H1 (cell line): ENCODE results near the gene VGF. TPM values are rescaled to one million over a fixed set of nuclear protein-coding genes. Genes with fewer than 3 reads are reported as not detected.
A peak's percentile ranks its signal among the peaks of the same experiment; 100 is the strongest.

Experiments used
- CTCF ChIA-PET: fragments of 300-600 bp; sonication (Branson Sonifier 250); formaldehyde crosslinking; loops from one replicate; lab custom pipeline; 2021; ENCODE audit not compliant: partially characterized antibody; lab: Charles Lee
- POLR2A ChIA-PET: fragments of 300-600 bp; sonication (Branson Sonifier 250); formaldehyde crosslinking; loops from one replicate; lab custom pipeline; 2021; ENCODE audit warnings: inconsistent platforms; ENCODE audit not compliant: partially characterized antibody; lab: Charles Lee
- DNase-seq, 2 experiments: peaks; one replicate each; pipeline versions ENCODE4 v3.0.0 to v3.0.0-alpha.2; 2010 to 2022; ENCODE audit warnings: low spot score in 2 of 2, low read depth in 1 of 2, mixed read lengths in 1 of 2
- FAIRE-seq: peaks from 2 replicates; lab custom pipeline; 2011; peaks lifted over from hg19 to GRCh38; lab: Jason Lieb, UNC
- H2AFZ ChIP-seq: 2 replicates; pipeline ENCODE4 v1.8.1; 2012; ENCODE audit warnings: low read length, inconsistent platforms
- H2AK5ac ChIP-seq: 2 replicates; pipeline ENCODE4 v1.6.1; 2013; ENCODE audit warnings: low read depth, low read length
- H2BK120ac ChIP-seq: replicated peaks from 2 replicates; pipeline ENCODE3; 2013; ENCODE audit warnings: low read depth, low read length, inconsistent platforms
- H2BK12ac ChIP-seq: 2 replicates; pipeline ENCODE4 v1.6.1; 2013; ENCODE audit warnings: low read depth, low read length
- H2BK15ac ChIP-seq: 2 replicates; pipeline ENCODE4 v1.6.1; 2013; ENCODE audit warnings: low read length
- H2BK20ac ChIP-seq: 2 replicates; pipeline ENCODE4 v1.6.1; 2013; ENCODE audit warnings: low read length
- H2BK5ac ChIP-seq: 2 replicates; pipeline ENCODE4 v1.6.1; 2013; ENCODE audit warnings: low read depth, low read length
- H3K14ac ChIP-seq: 2 replicates; pipeline ENCODE4 v1.6.1; 2013; ENCODE audit warnings: inconsistent platforms; ENCODE audit not compliant: insufficient read length
- H3K18ac ChIP-seq: 2 replicates; pipeline ENCODE4 v1.6.1; 2013; ENCODE audit warnings: low read length; ENCODE audit errors: extremely low read depth
- H3K23ac ChIP-seq: 2 replicates; pipeline ENCODE4 v1.6.1; 2013; ENCODE audit warnings: inconsistent platforms; ENCODE audit not compliant: insufficient read length
- H3K23me2 ChIP-seq: 2 replicates; pipeline ENCODE4 v1.6.1; 2013; ENCODE audit warnings: low read depth, low read length
- H3K27ac ChIP-seq: 2 replicates; pipeline ENCODE4 v1.6.1; 2011; ENCODE audit warnings: low read depth, low read length, inconsistent platforms
- H3K27me3 ChIP-seq, 4 experiments: replicated peaks in 1 of 4; 1 replicate in 1 of 4; 2 replicates in 3 of 4; pipeline versions ENCODE4 v1.6.1 to v1.8.1; 2011 to 2013; ENCODE audit warnings: low read length in 3 of 4, mild to moderate bottlenecking in 3 of 4, inconsistent platforms in 2 of 4, mixed read lengths in 2 of 4, moderate library complexity in 1 of 4; ENCODE audit not compliant: control insufficient read depth in 3 of 4, insufficient read depth in 3 of 4; ENCODE audit errors: extremely low read depth in 1 of 4
- H3K36me3 ChIP-seq, 4 experiments: 2 replicates each; pipeline versions ENCODE4 v1.6.1 to v1.8.1; 2011 to 2013; ENCODE audit warnings: mild to moderate bottlenecking in 4 of 4, low read length in 3 of 4, moderate library complexity in 2 of 4, control low read depth in 1 of 4, inconsistent platforms in 1 of 4; ENCODE audit not compliant: insufficient read depth in 4 of 4, control insufficient read depth in 2 of 4
- H3K4ac ChIP-seq: replicated peaks from 2 replicates; pipeline ENCODE3; 2013; ENCODE audit warnings: low read length, low read depth, mixed read lengths, inconsistent platforms; ENCODE audit not compliant: insufficient read length
- H3K4me1 ChIP-seq, 4 experiments: replicated peaks in 1 of 4; 1 replicate in 1 of 4; 2 replicates in 3 of 4; pipeline versions ENCODE4 v1.6.1 to v1.8.1; 2011 to 2013; ENCODE audit warnings: low read length in 3 of 4, inconsistent platforms in 2 of 4, mixed read lengths in 1 of 4; ENCODE audit not compliant: insufficient read depth in 4 of 4, control insufficient read depth in 3 of 4
- H3K4me2 ChIP-seq, 2 experiments: 2 replicates each; pipeline versions ENCODE4 v1.6.1 to v1.8.1; 2011 to 2013; ENCODE audit warnings: low read depth in 2 of 2, low read length in 2 of 2, control low read depth in 1 of 2, inconsistent platforms in 1 of 2, mild to moderate bottlenecking in 1 of 2; ENCODE audit not compliant: insufficient read depth in 1 of 2
- H3K4me3 ChIP-seq, 4 experiments: fragments of 200-600, 300-600 bp in 1 of 4; sonication (generic), shearing (Covaris generic), sonication (Bioruptor Twin) in 1 of 4; 2 replicates each; pipeline versions ENCODE4 v1.5.1 to v1.8.1; 2011 to 2016; ENCODE audit warnings: low read length in 4 of 4, low read depth in 3 of 4, control low read depth in 2 of 4, inconsistent platforms in 2 of 4, mild to moderate bottlenecking in 2 of 4, mixed read lengths in 1 of 4, moderate library complexity in 1 of 4; ENCODE audit not compliant: insufficient read depth in 2 of 4; ENCODE audit errors: extremely low read depth in 1 of 4
- H3K56ac ChIP-seq: replicated peaks from 2 replicates; pipeline ENCODE3; 2013; ENCODE audit warnings: low read depth, mild to moderate bottlenecking, mixed read lengths, low read length, inconsistent platforms; ENCODE audit not compliant: insufficient read length
- H3K79me1 ChIP-seq: 2 replicates; pipeline ENCODE4 v1.6.1; 2013; ENCODE audit warnings: low read depth, low read length, control low read depth
- H3K79me2 ChIP-seq, 2 experiments: 2 replicates each; pipeline versions ENCODE4 v1.6.1 to v1.8.1; 2012 to 2013; ENCODE audit warnings: low read length in 2 of 2, mild to moderate bottlenecking in 2 of 2, inconsistent platforms in 1 of 2; ENCODE audit not compliant: insufficient read depth in 2 of 2, control insufficient read depth in 1 of 2
- H3K9ac ChIP-seq, 4 experiments: replicated peaks in 1 of 4; 1 replicate in 1 of 4; 2 replicates in 3 of 4; pipeline versions ENCODE4 v1.6.1 to v1.8.1; 2011 to 2013; ENCODE audit warnings: low read depth in 3 of 4, low read length in 3 of 4, control low read depth in 2 of 4, mild to moderate bottlenecking in 2 of 4, moderate library complexity in 2 of 4, inconsistent platforms in 1 of 4; ENCODE audit errors: extremely low read depth in 1 of 4
- H3K9me3 ChIP-seq, 2 experiments: 2 replicates each; pipeline versions ENCODE4 v1.6.1 to v1.8.1; 2012 to 2013; ENCODE audit warnings: mild to moderate bottlenecking in 2 of 2, moderate library complexity in 2 of 2, control low read depth in 1 of 2, inconsistent platforms in 1 of 2, low read depth in 1 of 2, low read length in 1 of 2, mixed read lengths in 1 of 2; ENCODE audit not compliant: insufficient read depth in 2 of 2
- H4K20me1 ChIP-seq, 2 experiments: replicated peaks in 1 of 2; 2 replicates each; pipeline versions ENCODE3 to v1.8.1; 2011 to 2013; ENCODE audit warnings: inconsistent platforms in 2 of 2, low read length in 2 of 2, mild to moderate bottlenecking in 1 of 2; ENCODE audit not compliant: insufficient read depth in 2 of 2, control insufficient read depth in 1 of 2
- H4K5ac ChIP-seq: 2 replicates; pipeline ENCODE4 v1.6.1; 2013; ENCODE audit warnings: low read length, low read depth, mixed read lengths, inconsistent platforms; ENCODE audit not compliant: insufficient read length
- H4K8ac ChIP-seq: 2 replicates; pipeline ENCODE4 v1.8.0; 2013; ENCODE audit warnings: mild to moderate bottlenecking, moderate library complexity, low read length, inconsistent platforms; ENCODE audit not compliant: insufficient read depth; ENCODE audit errors: extremely low read depth
- H4K91ac ChIP-seq: replicated peaks from 2 replicates; pipeline ENCODE3; 2013; ENCODE audit warnings: low read length, mixed read lengths, inconsistent platforms; ENCODE audit not compliant: insufficient read length
- ATF2 ChIP-seq: IDR thresholded peaks from 2 replicates; pipeline ENCODE4 v1.6.1; 2012; ENCODE audit warnings: low read length, inconsistent platforms
- RFX5 ChIP-seq: IDR thresholded peaks from 2 replicates; pipeline ENCODE4 v1.6.1; 2011; ENCODE audit warnings: low read depth, low read length, improper control_type of control experiment, borderline replicate concordance
- SP2 ChIP-seq: IDR thresholded peaks from 2 replicates; pipeline ENCODE4 v1.6.1; 2012; ENCODE audit warnings: mild to moderate bottlenecking, low read length, inconsistent platforms
- YY1 ChIP-seq: IDR thresholded peaks from 2 replicates; pipeline ENCODE4 v1.6.1; 2011; ENCODE audit warnings: low read depth, mild to moderate bottlenecking, low read length
- ZNF274 ChIP-seq: IDR thresholded peaks from 2 replicates; pipeline ENCODE4 v1.7.0; 2012; ENCODE audit warnings: low read length, borderline replicate concordance; ENCODE audit errors: extremely low read depth
- WGBS, 2 experiments: shearing (Covaris generic) in 1 of 2; methylation state at CpG; one replicate each; pipeline versions ENCODE4 v1.1.6 to v1.1.7; 2013 to 2015; ENCODE audit warnings: low lambda C conversion rate in 2 of 2, mixed read lengths in 2 of 2, inconsistent platforms in 1 of 2, low coverage in 1 of 2, missing lambda C conversion rate in 1 of 2; ENCODE audit not compliant: insufficient replicate concordance in 2 of 2, insufficient coverage in 1 of 2, insufficient read length in 1 of 2; ENCODE audit errors: extremely low coverage in 1 of 2, missing lambda C conversion rate in 1 of 2; 5-methylcytosine and 5-hydroxymethylcytosine counted together
- polyA plus RNA-seq, 7 experiments: library from polyadenylated mRNA; depleted of rRNA in 3 of 7; stranded (reverse) in 5 of 7; unstranded in 2 of 7; fragments of >200 nt in 5 of 7; fragments of 200-250 nt in 2 of 7; gene quantifications; 1 replicate in 5 of 7; 2 replicates in 1 of 7; 4 replicates in 1 of 7; pipeline versions ENCODE4 v1.2.1 to v1.2.3, GENCODE V29; 2011 to 2013; ENCODE audit warnings: missing spikeins in 2 of 7, mixed read lengths in 2 of 7
- total RNA-seq: library from RNA; stranded (reverse); fragmentation: NEBNext Ultra II Directional; extraction: Animal tissue kit (Norgen Biotek cat#: 25700); gene quantifications from 2 replicates; pipeline ENCODE4 v1.2.1, GENCODE V29; 2021

The VGF gene
- total and polyA plus RNA-seq, 2 of the 8 experiments (the other 6 are each of a cell fraction or from before 2014, with no cell fraction given), result 1.6 to 7.0 TPM

GRCh38 chr7:101124376-101125056 is 40.9 kb downstream of the VGF start:
- ChIA-PET POLR2A (interaction anchor here (0.6 to 3.2 kb wide), 3 partner anchors 24 to 50 kb away, joined by 3 to 15 read pairs (median 3); no protein-coding TSS in a partner anchor), CTCF (interaction anchor here (0.7 to 8.3 kb wide), 6 partner anchors 13 to 34 kb away, joined by 3 to 80 read pairs (median 8); no protein-coding TSS in a partner anchor)
- no peaks in the 10 kb centered on the region; the same call in 1 of the 2 replicates for H3K23me2 ChIP-seq
- H2BK120ac ChIP-seq, result no peak overlapping the region
- no peak overlapping the region for H3K4ac ChIP-seq
- peaks cover 11 to 22% (median 14%) of the 10 kb centered on the region in 4 experiments for H3K4me1 ChIP-seq
- no peak overlapping the region; the same call in 1 of the 2 replicates for H2AK5ac ChIP-seq
- no peak overlapping the region for H2BK5ac ChIP-seq
- no peak overlapping the region for H3K4me2 ChIP-seq
- H4K5ac ChIP-seq, result no peak overlapping the region
- FAIRE-seq (no peak), DNase-seq (no peak)
- WGBS, 2 experiments, result 89% methylated on average over 7 of the region's 7 CpGs; no CpG with 5 or more reads in 1 of the 2 experiments
- no peak overlapping the region for H4K91ac ChIP-seq
- H3K23ac ChIP-seq, result no peak overlapping the region
- H3K18ac ChIP-seq, result no peak overlapping the region
- no peak overlapping the region for H4K8ac ChIP-seq
- H3K4me3 ChIP-seq, result no peak overlapping the region
- H3K27me3 ChIP-seq, result no peaks in the 10 kb centered on the region; a peak in 1 of 7 replicates
- no peak overlapping the region for H2BK20ac ChIP-seq
- no peak overlapping the region for H3K56ac ChIP-seq
- H3K36me3 ChIP-seq, result no peaks in the 10 kb centered on the region
- H2AFZ ChIP-seq, result no peak overlapping the region
- H3K9ac ChIP-seq, result no peak overlapping the region
- H3K79me1 ChIP-seq, result no peaks in the 10 kb centered on the region
- H3K14ac ChIP-seq, result no peak overlapping the region
- peaks cover 0 to 4% of the 10 kb centered on the region in 2 experiments; a peak in 1 of 4 replicates for H3K9me3 ChIP-seq
- peak overlapping the region; percentile 68; the same call in 1 of the 2 replicates for H2BK12ac ChIP-seq
- H4K20me1 ChIP-seq, result no peaks in the 10 kb centered on the region
- no peaks in the 10 kb centered on the region for H3K79me2 ChIP-seq
- no peak overlapping the region for H2BK15ac ChIP-seq
- TF ChIP-seq RFX5 (no peak), ZNF274 (no peak), SP2 (no peak), YY1 (no peak), ATF2 (no peak)
- H3K27ac ChIP-seq, result no peak overlapping the region
